Measurements from ENCODE around the gene SPEM1.

- TF ChIP-seq CTCF (IDR thresholded peaks at IDR 0.05; ENCODE audit: insufficient read depth, low read depth, low read length) (no peak), EZH2 (IDR thresholded peaks at IDR 0.05; ENCODE audit: insufficient read depth, low read length) (no peak)
Measured at GRCh38 chr17:7403977-7404736, 16.0 kb upstream of the SPEM1 start, which contains the start of gene TMEM256.

Data from astrocyte (in vitro differentiated cells and primary cell).